HepG2 (cell line): ENCODE data around the gene SIRT7. TPM values are rescaled to one million over a fixed set of nuclear protein-coding genes. Genes with fewer than 3 reads are reported as not detected.

Experiments used
- ARID4A ChIP-seq: sonication (generic); formaldehyde crosslinking; IDR thresholded peaks from 2 replicates; pipeline ENCODE4 v1.5.0; 2020; ENCODE audit warnings: mild to moderate bottlenecking, missing genetic modification reagents, borderline replicate concordance
- ATF7 ChIP-seq, 2 experiments: fragments of 450-650 bp in 1 of 2; sonication (generic) in 1 of 2; formaldehyde crosslinking in 1 of 2; IDR thresholded peaks; 2 replicates each; pipeline versions ENCODE4 v1.4.0 to v1.6.1; 2016 to 2020; ENCODE audit warnings: antibody characterized with exemption in 1 of 2, mild to moderate bottlenecking in 1 of 2, missing genetic modification reagents in 1 of 2
- FOXC1 ChIP-seq: sonication (generic); formaldehyde crosslinking; IDR thresholded peaks from 2 replicates; pipeline ENCODE4 v1.8.0; 2022; ENCODE audit warnings: mild to moderate bottlenecking, missing genetic modification reagents, borderline replicate concordance
- MEIS1 ChIP-seq: sonication (generic); formaldehyde crosslinking; IDR thresholded peaks from 2 replicates; pipeline ENCODE4 v1.9.0; 2021; ENCODE audit warnings: mild to moderate bottlenecking, missing genetic modification reagents, moderate library complexity, borderline replicate concordance
- POLR2AphosphoS5 ChIP-seq: IDR thresholded peaks from 2 replicates; pipeline ENCODE4 v1.6.1; 2012; ENCODE audit warnings: low read depth, low read length
- RFXAP ChIP-seq: sonication (generic); formaldehyde crosslinking; IDR thresholded peaks from 2 replicates; pipeline ENCODE4 v1.4.0; 2020; ENCODE audit warnings: missing genetic modification reagents, borderline replicate concordance
- SP140L ChIP-seq: sonication (generic); formaldehyde crosslinking; IDR thresholded peaks from 2 replicates; pipeline ENCODE4 v1.4.0; 2020; ENCODE audit warnings: missing genetic modification reagents, borderline replicate concordance
- TCF12 ChIP-seq, 2 experiments: fragments of 450-650 bp in 1 of 2; sonication (generic) in 1 of 2; formaldehyde crosslinking in 1 of 2; IDR thresholded peaks; 2 replicates each; pipeline versions ENCODE4 v1.6.1 to v1.8.0; 2017 to 2022; ENCODE audit warnings: antibody characterized with exemption in 1 of 2, mild to moderate bottlenecking in 1 of 2, missing genetic modification reagents in 1 of 2, moderate library complexity in 1 of 2
- ZHX1 ChIP-seq: sonication (generic); formaldehyde crosslinking; IDR thresholded peaks from 2 replicates; pipeline ENCODE4 v1.8.1; 2022; ENCODE audit warnings: low read depth, mild to moderate bottlenecking, missing genetic modification reagents
- ZKSCAN1 ChIP-seq: fragments of 150-350 bp; IDR thresholded peaks from 2 replicates; pipeline ENCODE4 v1.6.1; 2014; ENCODE audit warnings: low read length
- ZNF160 ChIP-seq: sonication (generic); formaldehyde crosslinking; IDR thresholded peaks from 2 replicates; pipeline ENCODE4 v1.8.0; 2022; ENCODE audit warnings: mild to moderate bottlenecking, inconsistent platforms, missing genetic modification reagents
- ZNF451 ChIP-seq: sonication (generic); formaldehyde crosslinking; IDR thresholded peaks from 2 replicates; pipeline ENCODE4 v1.5.0; 2020; ENCODE audit warnings: mild to moderate bottlenecking, missing genetic modification reagents
- ZNF709 ChIP-seq: sonication (generic); formaldehyde crosslinking; IDR thresholded peaks from 2 replicates; pipeline ENCODE4 v1.5.0; 2020; ENCODE audit warnings: mild to moderate bottlenecking, missing genetic modification reagents
- polyA plus RNA-seq, 8 experiments: library from polyadenylated mRNA; depleted of rRNA in 3 of 8; stranded (reverse) in 7 of 8; unstranded in 1 of 8; fragments of >200 nt; fragmentation: Illumina TruSeq in 4 of 8; extraction: Trizol in 4 of 8; gene quantifications; 2 replicates each; pipeline versions ENCODE4 v1.2.1 to v1.2.3, GENCODE V29; 2011 to 2016; ENCODE audit warnings: low read depth in 4 of 8, missing spikeins in 1 of 8, mixed read lengths in 1 of 8; ENCODE audit not compliant: insufficient read depth in 1 of 8
- total RNA-seq, 5 experiments: library from RNA; depleted of rRNA; stranded (reverse); fragments of >200 nt; fragmentation: Illumina TruSeq; extraction: Trizol; gene quantifications; 2 replicates each; pipeline ENCODE4 v1.2.3, GENCODE V29; 2016; ENCODE audit warnings: low read depth in 1 of 5
- TF ChIP-seq, protein P1 (sequence below): sonication (generic); formaldehyde crosslinking; IDR thresholded peaks from 2 replicates; pipeline ENCODE4 v1.4.0; 2020; ENCODE audit warnings: mild to moderate bottlenecking, missing genetic modification reagents

Gene SIRT7
- total and polyA plus RNA-seq, 2 of the 13 experiments (the other 11 are each of a cell fraction or from before 2014, with no cell fraction given) = 8.3 to 24.8 TPM

- TF ChIP-seq SP140L (CRISPR knock-in tag) (no peak), ATF7 (IDR thresholded peaks at IDR 0.05) (no peak), ATF7 (CRISPR knock-in tag; IDR thresholded peaks at IDR 0.05) (no peak), RFXAP (CRISPR knock-in tag) (peak; percentile 21; the same call in 1 of the 2 replicates), ZNF709 (no peak; the same call in 1 of the 2 replicates), TCF12 (IDR thresholded peaks at IDR 0.05) (no peak), TCF12 (CRISPR knock-in tag; IDR thresholded peaks at IDR 0.05) (peak; percentile 76), ZNF451 (CRISPR knock-in tag) (peak; percentile 54; the same call in 1 of the 2 replicates), MEIS1 (CRISPR knock-in tag) (peak; percentile 89; the same call in 1 of the 2 replicates), POLR2AphosphoS5 (peak; percentile 48), FOXC1 (CRISPR knock-in tag) (peak; percentile 79), ZKSCAN1 (no peak), ZHX1 (CRISPR knock-in tag) (0 out of 2 replicates have a peak, but pooled peaks have one; percentile 55), ZNF160 (CRISPR knock-in tag) (peak; percentile 45; the same call in 1 of the 2 replicates), ARID4A (CRISPR knock-in tag) (peak; percentile 43)
- TF ChIP-seq, protein P1, sequence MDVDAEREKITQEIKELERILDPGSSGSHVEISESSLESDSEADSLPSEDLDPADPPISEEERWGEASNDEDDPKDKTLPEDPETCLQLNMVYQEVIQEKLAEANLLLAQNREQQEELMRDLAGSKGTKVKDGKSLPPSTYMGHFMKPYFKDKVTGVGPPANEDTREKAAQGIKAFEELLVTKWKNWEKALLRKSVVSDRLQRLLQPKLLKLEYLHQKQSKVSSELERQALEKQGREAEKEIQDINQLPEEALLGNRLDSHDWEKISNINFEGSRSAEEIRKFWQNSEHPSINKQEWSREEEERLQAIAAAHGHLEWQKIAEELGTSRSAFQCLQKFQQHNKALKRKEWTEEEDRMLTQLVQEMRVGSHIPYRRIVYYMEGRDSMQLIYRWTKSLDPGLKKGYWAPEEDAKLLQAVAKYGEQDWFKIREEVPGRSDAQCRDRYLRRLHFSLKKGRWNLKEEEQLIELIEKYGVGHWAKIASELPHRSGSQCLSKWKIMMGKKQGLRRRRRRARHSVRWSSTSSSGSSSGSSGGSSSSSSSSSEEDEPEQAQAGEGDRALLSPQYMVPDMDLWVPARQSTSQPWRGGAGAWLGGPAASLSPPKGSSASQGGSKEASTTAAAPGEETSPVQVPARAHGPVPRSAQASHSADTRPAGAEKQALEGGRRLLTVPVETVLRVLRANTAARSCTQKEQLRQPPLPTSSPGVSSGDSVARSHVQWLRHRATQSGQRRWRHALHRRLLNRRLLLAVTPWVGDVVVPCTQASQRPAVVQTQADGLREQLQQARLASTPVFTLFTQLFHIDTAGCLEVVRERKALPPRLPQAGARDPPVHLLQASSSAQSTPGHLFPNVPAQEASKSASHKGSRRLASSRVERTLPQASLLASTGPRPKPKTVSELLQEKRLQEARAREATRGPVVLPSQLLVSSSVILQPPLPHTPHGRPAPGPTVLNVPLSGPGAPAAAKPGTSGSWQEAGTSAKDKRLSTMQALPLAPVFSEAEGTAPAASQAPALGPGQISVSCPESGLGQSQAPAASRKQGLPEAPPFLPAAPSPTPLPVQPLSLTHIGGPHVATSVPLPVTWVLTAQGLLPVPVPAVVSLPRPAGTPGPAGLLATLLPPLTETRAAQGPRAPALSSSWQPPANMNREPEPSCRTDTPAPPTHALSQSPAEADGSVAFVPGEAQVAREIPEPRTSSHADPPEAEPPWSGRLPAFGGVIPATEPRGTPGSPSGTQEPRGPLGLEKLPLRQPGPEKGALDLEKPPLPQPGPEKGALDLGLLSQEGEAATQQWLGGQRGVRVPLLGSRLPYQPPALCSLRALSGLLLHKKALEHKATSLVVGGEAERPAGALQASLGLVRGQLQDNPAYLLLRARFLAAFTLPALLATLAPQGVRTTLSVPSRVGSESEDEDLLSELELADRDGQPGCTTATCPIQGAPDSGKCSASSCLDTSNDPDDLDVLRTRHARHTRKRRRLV (CRISPR knock-in tag) = peak; percentile 86
These were observed 50.6 kb downstream of the SIRT7 start (continued) for GRCh38 chr17:81867170-81867990.
